ENCODE data around the gene UTF1. TPM values are rescaled to one million over a fixed set of nuclear protein-coding genes. Genes with fewer than 3 reads are reported as not detected.

The UTF1 gene
- total and polyA plus RNA-seq, 2 donors from 2014 or later: not detected

DNA sequence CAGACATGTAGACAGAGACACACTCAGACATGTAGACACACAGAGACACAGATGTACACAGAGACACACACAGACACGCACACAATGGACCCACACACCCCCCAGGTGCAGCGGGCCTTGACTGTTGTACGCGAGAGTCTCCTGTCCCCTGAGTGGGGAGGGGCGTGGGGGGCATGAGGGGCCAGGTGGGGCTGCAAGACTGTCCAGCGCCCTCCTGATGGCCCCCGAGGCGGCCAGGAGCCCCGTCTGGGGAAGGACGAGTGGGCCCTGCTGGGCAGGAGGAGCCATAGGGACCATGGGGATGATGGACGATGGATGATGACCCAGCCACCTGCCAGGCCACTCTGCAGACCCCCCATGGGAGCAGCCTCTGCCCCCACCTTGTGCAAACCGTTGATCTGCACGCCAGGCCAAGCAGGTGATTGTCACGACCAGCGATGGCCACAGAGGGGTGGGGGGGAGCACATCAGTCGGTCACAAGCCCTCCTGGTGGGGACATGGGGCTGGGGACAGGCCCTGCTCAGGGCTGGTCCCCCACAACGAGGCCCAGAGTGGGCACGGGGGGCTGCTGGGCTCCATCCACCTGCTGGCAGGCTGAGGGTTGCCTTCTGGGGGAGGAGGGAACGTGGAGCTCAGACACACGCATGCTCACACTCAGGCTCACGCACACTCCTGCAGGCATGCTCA is 19.2 kb downstream of the UTF1 start:
- Histone ChIP-seq H3K4me1 (ENCODE audit: control insufficient read depth in 2 of 3, insufficient read depth in 2 of 3, low read depth in 1 of 3, low read length in 3 of 3) (no peaks in the 10 kb centered on the region), H3K27ac (ENCODE audit: low read depth in 2 of 2, low read length in 2 of 2) (no peak overlapping the region), H3K36me3 (ENCODE audit: control insufficient read depth in 2 of 3, insufficient read depth in 3 of 3, low read length in 3 of 3) (no peaks in the 10 kb centered on the region), H3K27me3 (ENCODE audit: control insufficient read depth, insufficient read depth, low read length) (peaks cover 3% of the 10 kb centered on the region), H3K9me3 (ENCODE audit: control insufficient read depth in 2 of 3, insufficient read depth in 1 of 3, low read length in 3 of 3) (no peaks in the 10 kb centered on the region), H3K4me3 (ENCODE audit: low read length in 3 of 3) (no peak overlapping the region), H3K9ac (ENCODE audit: low read length in 3 of 3) (no peak overlapping the region)
- FAIRE-seq: no peak
- intact Hi-C loops (cut with DNase I): no loop called here
- TF ChIP-seq, protein P1, sequence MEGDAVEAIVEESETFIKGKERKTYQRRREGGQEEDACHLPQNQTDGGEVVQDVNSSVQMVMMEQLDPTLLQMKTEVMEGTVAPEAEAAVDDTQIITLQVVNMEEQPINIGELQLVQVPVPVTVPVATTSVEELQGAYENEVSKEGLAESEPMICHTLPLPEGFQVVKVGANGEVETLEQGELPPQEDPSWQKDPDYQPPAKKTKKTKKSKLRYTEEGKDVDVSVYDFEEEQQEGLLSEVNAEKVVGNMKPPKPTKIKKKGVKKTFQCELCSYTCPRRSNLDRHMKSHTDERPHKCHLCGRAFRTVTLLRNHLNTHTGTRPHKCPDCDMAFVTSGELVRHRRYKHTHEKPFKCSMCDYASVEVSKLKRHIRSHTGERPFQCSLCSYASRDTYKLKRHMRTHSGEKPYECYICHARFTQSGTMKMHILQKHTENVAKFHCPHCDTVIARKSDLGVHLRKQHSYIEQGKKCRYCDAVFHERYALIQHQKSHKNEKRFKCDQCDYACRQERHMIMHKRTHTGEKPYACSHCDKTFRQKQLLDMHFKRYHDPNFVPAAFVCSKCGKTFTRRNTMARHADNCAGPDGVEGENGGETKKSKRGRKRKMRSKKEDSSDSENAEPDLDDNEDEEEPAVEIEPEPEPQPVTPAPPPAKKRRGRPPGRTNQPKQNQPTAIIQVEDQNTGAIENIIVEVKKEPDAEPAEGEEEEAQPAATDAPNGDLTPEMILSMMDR (IDR thresholded peaks at IDR 0.05; ENCODE audit: borderline replicate concordance, extremely low read depth, insufficient read depth): no peak
- DNase-seq: no peak

- Histone ChIP-seq H3K9ac (ENCODE audit: low read length in 3 of 3) (no peak overlapping the region), H3K27ac (ENCODE audit: low read depth in 2 of 2, low read length in 2 of 2) (no peak overlapping the region), H3K36me3 (ENCODE audit: control insufficient read depth in 2 of 3, insufficient read depth in 3 of 3, low read length in 3 of 3) (no peaks in the 10 kb centered on the region), H3K4me3 (ENCODE audit: low read length in 3 of 3) (no peak overlapping the region), H3K9me3 (ENCODE audit: control insufficient read depth in 2 of 3, insufficient read depth in 1 of 3, low read length in 3 of 3) (no peaks in the 10 kb centered on the region), H3K27me3 (ENCODE audit: control insufficient read depth, insufficient read depth, low read length) (peaks cover 3% of the 10 kb centered on the region), H3K4me1 (ENCODE audit: control insufficient read depth in 2 of 3, insufficient read depth in 2 of 3, low read depth in 1 of 3, low read length in 3 of 3) (no peaks in the 10 kb centered on the region)
- intact Hi-C loops (cut with DNase I): no loop called here
- FAIRE-seq: no peak
- DNase-seq: no peak
- TF ChIP-seq, protein P1 (IDR thresholded peaks at IDR 0.05; ENCODE audit: borderline replicate concordance, extremely low read depth, insufficient read depth): no peak
Measured at GRCh38 chr10:133249975-133250754, 20.1 kb downstream of the UTF1 start.

- no peaks in the 10 kb centered on the region for H3K4me1 ChIP-seq (ENCODE audit: control insufficient read depth in 2 of 3, insufficient read depth in 2 of 3, low read depth in 1 of 3, low read length in 3 of 3)
- no peak overlapping the region for H3K27ac ChIP-seq (ENCODE audit: low read depth in 2 of 2, low read length in 2 of 2)
- TF ChIP-seq, protein P1 (IDR thresholded peaks at IDR 0.05; ENCODE audit: borderline replicate concordance, extremely low read depth, insufficient read depth): no peak
- no peaks in the 10 kb centered on the region for H3K36me3 ChIP-seq (ENCODE audit: control insufficient read depth in 2 of 3, insufficient read depth in 3 of 3, low read length in 3 of 3)
- no peaks in the 10 kb centered on the region for H3K9me3 ChIP-seq (ENCODE audit: control insufficient read depth in 2 of 3, insufficient read depth in 1 of 3, low read length in 3 of 3)
- no peak for DNase-seq
- intact Hi-C loops (cut with DNase I): no loop called here
- no peak overlapping the region for H3K4me3 ChIP-seq (ENCODE audit: low read length in 3 of 3)
- FAIRE-seq: no peak
- no peak overlapping the region for H3K9ac ChIP-seq (ENCODE audit: low read length in 3 of 3)
- H3K27me3 ChIP-seq (ENCODE audit: control insufficient read depth, insufficient read depth, low read length): no peaks in the 10 kb centered on the region
Measured at GRCh38 chr10:133251388-133252222, 21.6 kb downstream of the UTF1 start.

Data from kidney (tissue), 14 donors.